Chondrocyte (in vitro differentiated cells): ENCODE results near the gene SH3RF1. TPM values are rescaled to one million over a fixed set of nuclear protein-coding genes. Genes with fewer than 3 reads are reported as not detected.
A peak's percentile ranks its signal among the peaks of the same experiment; 100 is the strongest.

Experiments used
- DNase-seq: peaks from one replicate; pipeline ENCODE4 v3.0.0; 2021; ENCODE audit warnings: mixed read lengths, low spot score
- H3K27ac Mint-ChIP-seq: one replicate; pipeline ENCODE4 v1.8.0; 2021; ENCODE audit warnings: mild to moderate bottlenecking, moderate library complexity, mixed read lengths; ENCODE audit not compliant: unreplicated experiment
- H3K27me3 Mint-ChIP-seq: 2 replicates; pipeline ENCODE4 v1.8.0; 2021; ENCODE audit warnings: low read depth, mixed read lengths
- H3K36me3 Mint-ChIP-seq: 2 replicates; pipeline ENCODE4 v1.8.0; 2021; ENCODE audit warnings: low read depth, mixed read lengths
- H3K4me1 Mint-ChIP-seq: 2 replicates; pipeline ENCODE4 v1.8.0; 2021; ENCODE audit warnings: low read depth, mild to moderate bottlenecking, mixed read lengths
- H3K4me3 Mint-ChIP-seq: one replicate; pipeline ENCODE4 v1.8.0; 2021; ENCODE audit warnings: mild to moderate bottlenecking, moderate library complexity, mixed read lengths; ENCODE audit not compliant: unreplicated experiment
- H3K9me3 Mint-ChIP-seq: 2 replicates; pipeline ENCODE4 v1.8.0; 2021; ENCODE audit warnings: low read depth, mixed read lengths
- CTCF ChIP-seq: fragments of 200-600 bp; sonication (generic); IDR thresholded peaks from 2 replicates; pipeline ENCODE4 v1.5.0; 2021; ENCODE audit warnings: antibody characterized with exemption, mild to moderate bottlenecking, moderate library complexity
- long read RNA-seq: library from polyadenylated mRNA; stranded (forward); transcript quantifications from one replicate; pipeline ENCODE4 v2.0.0, GENCODE V29; 2021
- total RNA-seq: library from RNA; stranded (reverse); gene quantifications from 3 replicates; pipeline ENCODE4 v1.2.1, GENCODE V29; 2021

SH3RF1 gene
- total RNA-seq = 21.8 to 28.1 TPM (median 25.2 TPM) in 3 replicates
- long read RNA-seq, full-length matches to known transcripts = 22 of 37 reads
- long read RNA-seq, partial matches to known transcripts = 12 of 37 reads
- long read RNA-seq, other reads (novel, unspliced or antisense) = 3 of 37 reads

GRCh38 chr4:169270810-169271691, at the start of gene SH3RF1:
Gene SH3RF1, minus strand, starts transcription at chr4:169270956. Its CDS starts 1,744 bp downstream, at chr4:169269212.
- no peaks in the 10 kb centered on the region for H3K27me3 Mint-ChIP-seq
- H3K36me3 Mint-ChIP-seq = peaks cover 2% of the 10 kb centered on the region
- peaks cover 47% of the 10 kb centered on the region for H3K4me1 Mint-ChIP-seq
- peak; percentile 73 for TF ChIP-seq CTCF
- no peaks in the 10 kb centered on the region for H3K9me3 Mint-ChIP-seq
- peak within 1 kb of the TSS; percentile 96 for H3K27ac Mint-ChIP-seq
- H3K4me3 Mint-ChIP-seq = peak within 1 kb of the TSS; percentile 91
- DNase-seq = peak; percentile 92

GRCh38 chr4:169315530-169316343, 45.0 kb upstream of the SH3RF1 start:
- Mint-ChIP-seq H3K27ac (peak overlapping the region; percentile 77), H3K4me3 (peak overlapping the region; percentile 40)
- no peak for DNase-seq

GRCh38 chr4:169314906-169315305, 44.1 kb upstream of the SH3RF1 start:
- no peaks in the 10 kb centered on the region for H3K27me3 Mint-ChIP-seq
- no peak for TF ChIP-seq CTCF
- H3K4me1 Mint-ChIP-seq = peaks cover 31% of the 10 kb centered on the region
- H3K9me3 Mint-ChIP-seq = peaks cover 5% of the 10 kb centered on the region
- DNase-seq = no peak
- peaks cover 1% of the 10 kb centered on the region for H3K36me3 Mint-ChIP-seq
- H3K4me3 Mint-ChIP-seq = peak overlapping the region; percentile 40
- H3K27ac Mint-ChIP-seq = peak overlapping the region; percentile 77

More at GRCh38 chr4:169315530-169316343, 45.0 kb upstream of the SH3RF1 start:
- peaks cover 4% of the 10 kb centered on the region for H3K36me3 Mint-ChIP-seq
- peaks cover 31% of the 10 kb centered on the region for H3K4me1 Mint-ChIP-seq
- no peaks in the 10 kb centered on the region for H3K27me3 Mint-ChIP-seq
- peaks cover 5% of the 10 kb centered on the region for H3K9me3 Mint-ChIP-seq
- no peak for TF ChIP-seq CTCF

- H3K9me3 Mint-ChIP-seq = no peaks in the 10 kb centered on the region
- no peak for DNase-seq
- no peaks in the 10 kb centered on the region for H3K27me3 Mint-ChIP-seq
- no peak overlapping the region for H3K4me3 Mint-ChIP-seq
- peaks cover 1% of the 10 kb centered on the region for H3K36me3 Mint-ChIP-seq
- no peak for TF ChIP-seq CTCF
- H3K27ac Mint-ChIP-seq = no peak overlapping the region
- peaks cover 31% of the 10 kb centered on the region for H3K4me1 Mint-ChIP-seq
Observed at GRCh38 chr4:169313732-169314131, 43.0 kb upstream of the SH3RF1 start.
